ENCODE results near the gene RARRES1.

Gene RARRES1

DNA sequence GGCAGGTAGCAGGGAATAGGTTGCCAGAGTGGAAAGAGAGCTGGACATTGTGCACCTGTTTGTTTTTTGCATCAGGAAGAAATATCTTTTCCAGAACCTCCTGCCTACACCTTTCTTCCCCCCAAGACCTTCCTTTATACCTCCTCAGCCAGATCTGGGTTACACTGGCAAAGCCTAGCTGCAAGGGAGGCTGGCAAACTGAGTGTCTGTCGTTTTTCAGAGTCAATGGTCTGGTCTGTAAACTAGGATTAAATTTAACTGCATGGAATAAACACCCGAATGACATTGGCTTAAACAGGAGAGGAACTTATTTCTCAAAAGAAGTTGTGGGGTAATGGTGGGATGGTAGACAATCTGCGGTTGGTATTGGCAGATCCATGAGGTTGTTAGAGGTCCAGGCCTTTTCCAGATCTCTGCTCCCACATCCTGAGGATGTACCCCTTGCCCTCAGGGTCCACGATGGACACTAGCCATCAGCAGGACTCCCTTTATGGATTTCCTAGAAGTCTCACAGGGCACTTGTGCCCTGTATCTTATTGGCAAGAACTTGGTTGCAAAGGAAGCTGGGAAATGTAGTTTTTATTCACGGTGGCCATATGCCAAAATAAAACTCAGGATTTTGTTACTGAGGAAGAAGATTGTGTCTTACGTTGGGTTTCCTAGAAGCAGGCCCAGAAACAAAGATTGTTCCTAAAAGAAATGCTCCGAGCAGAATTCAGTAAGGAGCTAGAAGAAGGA, 3.2 kb upstream of the RARRES1 start:
- no peak for DNase-seq (ENCODE audit: low read depth)

- DNase-seq (ENCODE audit: low read depth) = no peak
Observed at GRCh38 chr3:158733656-158734055, 1.4 kb upstream of the RARRES1 start.

- DNase-seq (ENCODE audit: low read depth) = no peak
Observed at GRCh38 chr3:158732856-158733200, 571 bp upstream of the RARRES1 start.

DNA sequence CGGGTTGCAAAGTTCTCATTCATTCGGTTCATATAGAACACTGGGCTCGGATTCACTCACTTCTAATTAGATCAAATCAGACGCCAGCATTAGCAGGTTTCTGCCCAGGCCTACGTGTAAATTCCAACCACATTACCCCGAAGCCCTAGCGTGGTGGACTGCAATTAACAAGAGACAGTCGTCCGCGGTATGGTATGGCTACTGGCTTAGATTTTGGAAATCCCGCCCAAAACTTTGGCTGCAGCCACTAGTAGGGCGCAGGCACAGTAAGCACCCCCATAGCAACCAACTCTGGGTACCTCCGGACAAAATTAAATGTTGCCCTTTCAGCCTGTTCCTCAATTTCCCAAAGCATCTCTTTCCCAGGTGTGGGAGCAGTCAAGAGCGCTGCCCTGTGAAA, 771 bp downstream of the RARRES1 start:
- no peak for DNase-seq (ENCODE audit: low read depth)

DNA sequence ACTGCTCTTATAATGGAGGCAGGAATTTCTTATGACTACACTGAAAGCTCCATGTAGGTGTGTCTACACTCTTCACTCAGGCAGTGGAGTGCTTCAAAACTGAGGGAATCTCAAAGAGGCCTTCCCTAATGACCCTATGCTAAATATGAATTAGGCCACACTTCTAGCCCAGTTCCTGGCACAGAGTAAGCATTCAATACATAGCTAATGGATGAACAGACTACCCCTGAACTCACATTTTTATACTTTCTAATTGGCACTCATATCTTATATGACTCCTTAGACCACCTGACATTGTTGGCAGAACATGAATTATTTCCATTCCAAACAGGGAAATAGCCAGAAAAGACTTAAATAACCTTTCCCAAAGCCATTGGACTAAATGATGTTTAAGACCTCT, 3.4 kb downstream of the RARRES1 start:
- DNase-seq (ENCODE audit: low read depth) = no peak

DNA sequence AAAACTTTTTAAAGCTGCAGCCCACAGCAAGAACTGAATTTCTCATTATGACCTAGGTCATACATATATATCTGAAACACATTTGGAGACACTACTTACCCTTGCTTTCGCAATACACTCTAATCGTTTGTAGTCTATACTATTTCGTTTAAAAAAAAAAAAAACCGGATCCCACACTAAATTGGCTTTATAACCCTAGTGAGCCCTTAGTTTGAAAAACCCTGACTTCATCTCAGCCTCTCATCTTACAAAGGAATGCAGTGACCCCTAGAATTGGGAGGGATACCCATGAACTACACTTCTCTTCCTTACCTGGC, 4.2 kb downstream of the RARRES1 start:
- DNase-seq (ENCODE audit: low read depth) = no peak

GRCh38 chr3:158727206-158728060, 4.8 kb downstream of the RARRES1 start:
- DNase-seq (ENCODE audit: low read depth) = peak; percentile 23

DNA sequence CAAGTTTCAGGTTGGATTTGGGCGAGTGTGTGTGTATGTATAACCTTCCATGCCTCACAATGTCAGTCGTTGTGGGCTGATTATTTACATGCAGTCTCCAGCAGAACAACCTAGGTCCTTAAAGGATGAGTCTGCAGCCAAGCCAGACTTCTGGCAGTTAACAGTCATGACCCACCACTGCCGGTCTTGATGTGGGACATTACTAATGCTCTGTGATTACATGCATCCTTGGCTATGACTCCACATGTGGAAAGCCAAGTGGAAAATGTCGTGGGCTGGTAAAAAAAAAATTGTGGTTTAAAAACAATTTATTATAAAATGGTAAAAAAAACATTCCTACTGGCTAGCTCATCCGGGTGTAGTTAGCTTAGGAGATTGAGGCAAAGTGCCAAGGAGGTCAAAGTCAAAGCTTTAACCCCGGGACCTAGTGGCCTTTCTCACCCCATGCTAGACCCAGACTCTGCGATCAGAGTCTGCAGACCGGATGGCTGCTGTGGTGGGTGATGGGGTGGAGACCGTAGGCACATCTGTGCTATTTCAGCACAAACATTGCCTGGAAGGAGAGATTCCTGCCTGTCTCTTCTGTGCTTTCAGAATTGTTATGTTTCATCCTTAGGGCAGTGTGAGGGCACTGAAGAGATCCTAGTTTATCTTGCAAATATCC, 6.8 kb downstream of the RARRES1 start:
- DNase-seq (ENCODE audit: low read depth) = no peak

DNA sequence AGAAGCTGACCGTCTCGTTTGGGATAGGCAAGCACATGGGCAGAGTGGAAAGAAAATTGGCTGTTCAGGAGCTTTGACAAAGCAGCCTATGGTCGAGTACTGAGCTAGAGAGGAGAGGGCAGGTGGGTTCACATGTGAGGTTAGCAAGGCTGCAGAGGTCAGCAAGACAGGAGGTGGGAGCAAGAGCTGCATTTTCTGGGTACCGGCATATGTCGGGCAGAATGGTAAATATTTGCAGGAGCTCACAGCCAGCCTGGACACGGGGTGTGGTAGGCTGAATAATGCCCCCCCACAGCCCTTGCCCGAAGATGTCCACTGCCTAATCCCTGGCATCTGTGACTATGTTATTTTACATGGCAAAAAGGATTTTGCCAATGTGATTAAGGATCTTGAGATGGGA, 8.3 kb downstream of the RARRES1 start:
- DNase-seq (ENCODE audit: low read depth) = no peak

DNA sequence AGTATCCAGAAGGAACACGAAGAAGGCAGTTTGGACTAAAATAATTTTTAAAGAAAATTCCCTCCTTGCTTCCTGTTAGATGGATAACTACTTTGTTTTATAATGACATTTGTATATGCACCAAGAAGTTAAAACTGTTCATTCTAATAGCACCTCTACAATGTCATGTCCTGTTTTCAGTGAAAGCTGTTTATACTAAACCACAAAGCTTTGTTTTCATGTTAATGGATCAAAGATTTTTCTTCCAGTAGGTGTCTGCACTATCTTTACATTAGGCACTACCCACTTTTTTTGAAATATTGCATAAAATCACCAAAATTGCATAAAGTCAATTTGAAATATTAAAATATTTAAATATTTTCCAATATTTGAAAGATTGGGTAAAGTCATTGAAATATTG, 10.1 kb downstream of the RARRES1 start:
- DNase-seq (ENCODE audit: low read depth) = no peak

DNA sequence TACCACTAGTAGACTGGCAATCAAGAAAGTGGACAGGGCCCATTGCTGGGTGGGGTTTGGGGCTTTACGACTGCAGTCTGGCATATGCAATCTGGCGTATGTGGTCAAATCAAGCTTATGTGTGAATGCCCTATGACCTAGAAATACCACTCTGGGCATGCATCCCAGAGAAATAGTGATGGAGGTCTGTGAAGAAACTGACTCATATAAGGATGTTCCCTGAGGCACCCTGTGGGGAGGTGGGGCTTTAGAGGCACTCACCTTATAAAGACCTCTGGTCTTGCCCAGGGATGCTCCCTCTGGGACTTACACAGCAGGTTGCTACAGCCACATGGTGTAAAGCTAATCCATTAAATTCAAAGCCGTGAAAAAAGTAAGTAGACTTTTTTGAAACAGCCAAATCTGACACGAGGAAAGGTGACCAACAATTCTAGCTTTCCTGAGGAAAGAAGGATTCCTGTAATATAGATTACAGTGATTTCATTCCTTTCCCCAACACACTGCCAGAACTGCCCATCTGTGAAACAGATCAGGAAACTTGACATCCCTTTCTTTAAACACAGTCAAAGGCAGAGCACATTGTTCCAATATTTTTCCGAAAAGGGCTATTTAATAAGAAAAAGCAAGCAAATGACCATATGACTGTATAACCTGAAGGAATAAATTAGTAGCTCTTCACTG, 13.6 kb downstream of the RARRES1 start:
- no peak for DNase-seq (ENCODE audit: low read depth)

DNA sequence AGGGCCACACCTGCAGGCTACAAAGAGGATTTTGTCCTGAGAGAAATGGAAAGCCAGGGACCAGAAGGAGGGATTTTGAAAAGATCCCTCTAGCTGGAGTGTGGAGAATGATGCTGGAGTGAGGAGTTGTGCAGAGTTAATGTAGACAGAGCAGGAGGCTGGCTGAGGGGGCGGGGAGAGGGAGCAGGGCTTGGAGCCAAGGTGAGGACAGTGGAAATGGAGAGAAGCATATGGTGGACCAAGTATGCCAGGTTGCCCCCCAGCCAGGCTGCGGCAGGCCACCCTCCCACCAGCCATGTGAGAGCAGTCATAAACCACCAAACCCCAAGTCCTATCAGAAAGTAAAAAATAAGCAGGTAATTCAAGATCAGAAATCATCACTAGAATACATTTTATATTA, 14.7 kb downstream of the RARRES1 start:
- DNase-seq (ENCODE audit: low read depth) = no peak

DNA sequence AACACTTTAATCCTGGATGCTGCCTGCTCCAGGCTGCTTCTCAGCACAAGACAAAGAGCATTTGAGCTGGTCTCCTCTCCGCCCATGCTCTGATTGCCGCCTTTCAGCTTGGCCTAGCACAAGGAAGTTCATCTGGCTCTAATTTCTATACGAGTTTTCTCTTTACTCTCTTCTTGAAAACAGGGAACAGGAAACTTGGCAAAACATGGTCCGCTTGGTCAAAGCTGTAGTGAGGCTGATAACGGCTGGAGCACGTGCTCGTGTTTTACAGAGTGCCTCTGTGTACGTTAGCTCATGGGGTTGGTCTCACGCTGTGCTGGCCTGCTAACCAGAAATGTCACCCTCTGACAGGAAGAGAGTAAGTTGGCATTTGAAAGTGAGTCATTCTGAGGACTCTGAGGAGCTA, 19.2 kb downstream of the RARRES1 start:
- no peak for DNase-seq (ENCODE audit: low read depth)

- DNase-seq (ENCODE audit: low read depth) = no peak
Observed at GRCh38 chr3:158712443-158712842, 19.8 kb downstream of the RARRES1 start.

DNA sequence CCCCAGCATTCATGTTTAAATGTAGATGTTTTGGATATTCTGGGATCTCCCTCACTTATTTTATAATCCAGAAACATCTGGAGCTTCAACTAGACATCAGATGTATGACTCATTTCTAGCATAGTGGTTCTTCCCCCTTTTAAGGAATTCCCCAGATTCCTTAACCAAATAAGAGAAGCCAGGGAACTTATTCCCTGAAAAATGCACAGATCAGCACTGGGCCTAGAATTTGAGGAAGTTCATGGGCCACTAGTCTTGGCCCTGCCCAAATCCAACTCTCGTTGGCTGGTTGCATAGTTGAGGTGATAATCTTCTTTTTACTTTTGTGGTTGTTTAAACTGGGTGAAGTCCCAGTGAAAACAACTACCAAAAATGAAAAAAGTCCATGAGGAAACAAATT, 20.4 kb downstream of the RARRES1 start:
- DNase-seq (ENCODE audit: low read depth) = no peak

DNA sequence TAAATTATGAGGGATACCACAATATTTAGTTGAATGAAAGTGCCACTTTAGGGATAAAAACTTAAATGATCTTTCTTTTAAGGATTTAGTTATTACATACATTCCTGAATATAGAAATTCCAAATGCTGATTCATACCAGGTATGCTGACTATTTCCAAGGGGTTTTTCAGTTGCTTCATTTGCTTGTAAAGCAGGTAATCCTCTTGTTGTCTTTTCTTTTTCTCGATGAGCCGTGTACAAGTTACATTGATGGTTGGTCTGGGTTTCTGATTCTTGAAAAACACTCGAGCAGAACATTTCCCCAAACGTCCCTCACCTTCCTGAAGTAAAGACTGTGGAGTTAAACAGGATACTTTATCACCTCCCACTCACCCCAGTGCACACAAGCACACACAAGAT, 21.7 kb downstream of the RARRES1 start:
- DNase-seq (ENCODE audit: low read depth) = no peak

- DNase-seq (ENCODE audit: low read depth) = no peak
Observed at GRCh38 chr3:158709666-158710083, 22.6 kb downstream of the RARRES1 start.

GRCh38 chr3:158703566-158703965, 28.7 kb downstream of the RARRES1 start:
- DNase-seq (ENCODE audit: low read depth) = no peak

- DNase-seq (ENCODE audit: low read depth) = no peak
Observed at GRCh38 chr3:158702815-158703481, 29.3 kb downstream of the RARRES1 start.

GRCh38 chr3:158701420-158702065, 30.7 kb downstream of the RARRES1 start:
- DNase-seq (ENCODE audit: low read depth) = no peak

DNA sequence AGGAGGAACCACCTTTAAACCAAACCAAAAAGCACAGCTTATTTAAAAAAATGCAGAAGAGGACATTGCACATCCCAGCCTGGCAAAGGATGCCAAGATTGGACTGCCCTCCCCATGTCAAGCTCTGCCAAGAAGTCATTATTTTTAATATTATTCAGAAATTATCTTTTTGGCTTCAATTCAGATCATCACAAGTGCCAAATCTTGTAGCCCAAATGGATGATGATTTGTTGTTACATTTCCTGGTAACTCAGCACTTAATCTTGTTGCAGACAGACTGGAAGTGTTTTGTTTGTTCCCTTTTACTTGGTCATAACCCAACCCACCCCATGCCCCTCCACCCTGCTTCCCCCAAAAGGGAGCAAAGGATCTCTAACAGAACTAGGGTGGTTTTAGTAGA, 31.7 kb downstream of the RARRES1 start:
- no peak for DNase-seq (ENCODE audit: low read depth)

DNA sequence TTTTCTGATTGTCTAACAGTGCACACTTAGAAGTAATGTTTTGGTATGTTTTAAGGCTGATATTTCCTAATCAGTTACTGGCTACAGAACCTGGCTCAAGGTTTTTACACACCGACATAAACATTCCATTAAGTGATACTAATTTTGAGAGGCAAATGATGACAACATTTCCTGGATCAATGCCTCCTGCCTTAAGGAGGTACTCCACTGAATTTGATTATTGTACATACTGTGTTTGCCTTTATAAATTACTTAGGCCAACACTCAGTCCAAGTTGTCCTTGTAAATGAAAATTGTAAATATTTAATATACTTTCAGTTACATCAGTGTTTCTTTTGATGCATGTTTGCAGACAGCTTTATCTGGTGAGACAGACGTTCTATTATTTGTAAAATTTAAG, 35.6 kb downstream of the RARRES1 start:
- DNase-seq (ENCODE audit: low read depth) = no peak

Data from activated T-cell treated with anti-CD3 and anti-CD28 coated beads for 1 hour (primary cell).